ENCODE data around the gene AFF3. TPM values are rescaled to one million over a fixed set of nuclear protein-coding genes. Genes with fewer than 3 reads are reported as not detected.

The AFF3 gene
- total and polyA plus RNA-seq, 2 of the 8 experiments (the other 6 are each of a cell fraction or from before 2014, with no cell fraction given): 0.27 to 3.0 TPM

GRCh38 chr2:100052650-100053049 lies 89.7 kb downstream of the AFF3 start (continued):
- TF ChIP-seq, protein P1, sequence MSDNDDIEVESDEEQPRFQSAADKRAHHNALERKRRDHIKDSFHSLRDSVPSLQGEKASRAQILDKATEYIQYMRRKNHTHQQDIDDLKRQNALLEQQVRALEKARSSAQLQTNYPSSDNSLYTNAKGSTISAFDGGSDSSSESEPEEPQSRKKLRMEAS (IDR thresholded peaks at IDR 0.05): no peak
- TF ChIP-seq POLR2A (IDR thresholded peaks at IDR 0.05; ENCODE audit: control extremely low read depth in 1 of 2, low read depth in 2 of 2, low read length in 2 of 2): no peak
- TF ChIP-seq SP1 (IDR thresholded peaks at IDR 0.05; ENCODE audit: low read depth, low read length): no peak
- TF ChIP-seq ASH2L (IDR thresholded peaks at IDR 0.05; ENCODE audit: low read length): no peak
- TF ChIP-seq TCF12 (IDR thresholded peaks at IDR 0.05; ENCODE audit: low read depth, low read length): no peak
- TF ChIP-seq, protein P2, sequence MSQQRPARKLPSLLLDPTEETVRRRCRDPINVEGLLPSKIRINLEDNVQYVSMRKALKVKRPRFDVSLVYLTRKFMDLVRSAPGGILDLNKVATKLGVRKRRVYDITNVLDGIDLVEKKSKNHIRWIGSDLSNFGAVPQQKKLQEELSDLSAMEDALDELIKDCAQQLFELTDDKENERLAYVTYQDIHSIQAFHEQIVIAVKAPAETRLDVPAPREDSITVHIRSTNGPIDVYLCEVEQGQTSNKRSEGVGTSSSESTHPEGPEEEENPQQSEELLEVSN (IDR thresholded peaks at IDR 0.05): no peak
- TF ChIP-seq SUZ12 (IDR thresholded peaks at IDR 0.05; ENCODE audit: low read length): no peak
